NCI-H2171 (cell line): ENCODE data around the gene HOGA1.
"Not testable (repeated sequence)": the region's sequence is repeated elsewhere in the genome, so short reads cannot be mapped to it uniquely, and the experiment has no call there.

Experiments used
- DNase-seq: peaks from one replicate; lab custom pipeline; 2025; lab: John Stamatoyannopoulos, UW

HOGA1 gene

DNA sequence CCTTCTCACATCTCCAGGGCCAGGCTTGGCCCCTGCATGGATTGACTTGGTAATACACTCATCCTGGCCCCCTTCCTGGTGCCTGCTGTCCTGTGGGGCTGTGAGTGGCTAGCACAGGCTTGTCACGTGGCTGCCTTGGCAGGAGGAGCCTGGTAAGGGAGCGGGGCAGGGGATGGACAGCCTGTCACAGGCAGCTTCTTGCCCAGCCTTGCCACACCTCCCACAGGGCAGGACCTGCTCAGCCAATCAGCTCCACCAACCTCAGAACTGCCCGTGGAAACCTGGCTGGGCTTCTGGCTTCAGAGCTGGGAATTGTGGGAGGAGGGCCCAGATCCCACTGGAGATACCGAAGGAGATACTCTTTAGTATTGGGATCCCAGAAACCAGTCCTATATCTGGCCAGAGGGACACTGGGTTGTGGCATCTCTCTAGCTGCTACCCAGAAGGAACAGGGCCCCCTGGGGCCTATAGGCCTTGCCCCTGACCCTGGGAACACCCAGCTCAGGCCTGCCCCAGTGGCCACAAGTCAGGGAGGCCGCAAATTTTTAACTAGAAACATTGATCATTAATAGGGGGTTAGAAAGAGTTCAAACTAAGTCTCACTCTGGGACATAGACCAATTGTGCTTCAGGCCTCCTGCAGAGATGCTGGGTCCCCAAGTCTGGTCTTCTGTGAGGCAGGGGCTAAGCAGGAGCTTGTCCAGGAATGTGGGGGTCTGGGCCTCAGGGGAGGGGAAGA, at the start of gene HOGA1:
Gene HOGA1 (plus strand): TSS at position 330 of the 738 bp plus-strand sequence. CDS start 315 bp downstream, at position 645.
- no peak for DNase-seq

DNA sequence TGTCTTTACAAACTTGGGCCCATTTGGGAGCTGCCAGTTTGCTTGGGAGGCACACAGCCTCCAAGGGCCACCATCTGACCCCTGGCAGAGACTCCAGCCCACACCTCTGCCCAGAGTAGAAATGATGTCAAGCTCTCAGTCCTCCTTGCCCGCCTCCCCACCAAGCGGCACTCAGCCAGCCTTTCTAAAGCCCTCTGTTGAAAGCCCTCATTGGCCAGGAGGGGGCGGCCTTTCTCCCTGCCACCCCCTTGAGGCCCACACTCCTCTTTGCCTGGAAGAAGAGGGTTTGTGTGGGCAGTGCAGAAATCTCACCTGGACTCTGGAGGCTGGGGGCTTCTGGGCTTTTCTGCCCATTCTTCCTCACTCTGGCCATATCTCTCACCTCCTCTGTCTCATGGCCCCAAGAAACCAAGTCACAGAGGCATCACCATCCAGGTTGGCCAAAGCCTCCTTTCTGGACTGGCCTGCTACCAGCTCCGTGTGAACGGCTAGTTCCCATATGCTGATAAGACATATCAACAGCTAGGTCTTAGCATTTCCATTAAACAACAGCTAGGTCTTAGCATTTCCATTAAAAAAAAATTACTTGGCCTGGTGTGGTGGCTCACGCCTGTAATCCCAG, 49.3 kb upstream of the HOGA1 start:
- DNase-seq: no peak

DNA sequence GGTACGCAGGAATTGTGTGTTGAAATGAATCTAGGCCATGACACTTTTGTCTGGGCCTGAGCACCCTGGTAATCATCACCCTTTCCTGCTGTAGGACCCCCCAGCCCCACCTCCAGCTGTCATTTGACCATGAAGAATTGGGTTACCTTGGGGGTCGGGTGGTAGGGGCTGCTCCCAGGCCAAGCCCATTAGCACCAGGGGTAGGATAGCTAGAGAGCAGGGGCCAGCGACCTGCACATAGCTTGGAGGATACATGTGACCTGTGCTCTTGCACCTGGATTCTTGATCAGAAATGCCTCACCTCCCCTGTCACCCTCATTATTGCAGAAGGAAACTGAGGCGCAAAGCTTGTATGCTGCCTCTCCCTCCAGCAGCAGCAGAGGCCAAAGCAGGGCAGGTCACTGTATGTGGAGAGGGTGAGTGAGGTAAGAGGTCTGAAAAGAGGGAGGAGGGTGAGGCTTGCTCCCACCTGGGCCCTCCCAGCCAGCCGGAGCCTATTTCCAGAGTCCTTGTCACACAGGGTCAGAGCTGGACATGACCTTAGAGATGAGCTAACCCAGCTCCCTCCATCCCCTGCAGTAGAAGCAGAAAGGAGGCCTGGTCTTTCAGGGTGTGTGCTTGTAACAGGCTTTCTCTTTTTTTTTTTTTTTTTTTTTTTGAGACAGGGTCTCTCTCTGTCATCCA, 46.9 kb upstream of the HOGA1 start:
- DNase-seq: no peak

DNA sequence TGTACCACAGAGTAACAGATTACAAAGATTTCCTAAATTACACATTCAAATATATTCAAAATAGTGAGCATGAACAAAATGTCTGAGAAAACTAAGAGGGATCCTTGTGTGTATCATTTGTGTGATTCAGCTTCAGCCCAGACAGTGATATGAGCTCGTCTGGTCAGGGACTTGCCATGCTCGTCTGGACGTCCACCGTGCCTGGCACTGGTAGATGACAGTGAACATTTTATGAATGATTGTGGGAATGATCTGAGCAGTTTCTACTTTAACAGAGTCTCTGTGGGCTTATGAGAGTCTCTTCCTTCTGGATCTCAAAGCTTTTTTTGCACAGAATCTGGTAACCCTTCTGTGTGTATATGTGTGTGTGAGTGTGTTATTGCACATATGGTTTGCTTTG, 45.8 kb upstream of the HOGA1 start:
- no peak for DNase-seq

DNA sequence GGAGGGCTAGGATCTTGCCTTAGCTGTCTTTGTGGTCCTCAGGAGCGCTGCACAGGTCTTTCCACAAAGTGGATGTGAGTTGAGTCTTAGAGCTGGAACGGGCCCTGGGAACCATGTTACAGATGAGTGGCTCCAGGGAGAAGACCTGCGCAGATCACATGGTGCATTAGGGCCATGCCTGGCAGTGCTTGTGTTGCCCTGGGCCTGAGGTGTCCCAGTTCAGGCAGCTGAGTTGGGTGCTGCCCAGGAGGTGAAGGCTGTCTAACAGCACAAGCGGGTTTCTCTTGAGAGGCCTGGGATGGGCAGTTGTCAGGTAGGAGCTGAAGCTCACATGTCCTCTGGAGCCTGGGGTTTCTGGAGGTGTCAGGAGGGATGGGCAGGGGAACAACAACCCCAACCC, 45.4 kb upstream of the HOGA1 start:
- no peak for DNase-seq

DNA sequence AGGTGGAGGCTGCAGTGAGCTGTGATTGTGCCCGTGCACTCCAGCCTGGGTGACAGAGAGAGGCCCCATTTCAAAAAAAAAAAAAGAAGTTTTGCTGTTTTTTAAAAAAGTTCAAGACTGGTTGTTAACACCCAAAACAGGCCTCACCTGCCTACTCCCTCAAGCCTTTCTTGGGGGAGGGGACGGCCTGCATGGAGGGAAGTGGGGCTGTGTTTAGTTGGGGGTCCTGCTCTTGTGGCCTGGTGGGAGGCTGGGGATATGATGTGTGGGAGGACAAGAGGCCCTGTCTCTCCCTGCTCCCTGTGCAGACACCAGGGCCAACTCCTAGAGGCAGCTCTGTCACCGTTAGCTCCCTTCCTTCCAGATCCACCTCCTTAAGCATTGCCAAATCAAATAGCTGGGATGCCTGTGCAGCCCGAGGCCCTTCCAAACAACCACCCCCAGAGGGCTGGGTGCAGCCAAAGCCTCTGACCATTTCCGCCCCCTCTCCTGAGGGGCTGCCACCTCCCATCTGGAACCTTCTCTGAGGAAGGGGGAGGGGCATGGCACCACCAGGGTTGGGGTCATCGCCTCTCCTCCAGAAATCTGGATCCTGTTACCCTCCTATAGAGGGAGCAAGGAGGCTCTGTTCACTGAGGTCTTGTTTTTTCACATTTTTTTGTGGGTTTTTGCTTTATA, 44.5 kb upstream of the HOGA1 start:
- DNase-seq: no peak

DNA sequence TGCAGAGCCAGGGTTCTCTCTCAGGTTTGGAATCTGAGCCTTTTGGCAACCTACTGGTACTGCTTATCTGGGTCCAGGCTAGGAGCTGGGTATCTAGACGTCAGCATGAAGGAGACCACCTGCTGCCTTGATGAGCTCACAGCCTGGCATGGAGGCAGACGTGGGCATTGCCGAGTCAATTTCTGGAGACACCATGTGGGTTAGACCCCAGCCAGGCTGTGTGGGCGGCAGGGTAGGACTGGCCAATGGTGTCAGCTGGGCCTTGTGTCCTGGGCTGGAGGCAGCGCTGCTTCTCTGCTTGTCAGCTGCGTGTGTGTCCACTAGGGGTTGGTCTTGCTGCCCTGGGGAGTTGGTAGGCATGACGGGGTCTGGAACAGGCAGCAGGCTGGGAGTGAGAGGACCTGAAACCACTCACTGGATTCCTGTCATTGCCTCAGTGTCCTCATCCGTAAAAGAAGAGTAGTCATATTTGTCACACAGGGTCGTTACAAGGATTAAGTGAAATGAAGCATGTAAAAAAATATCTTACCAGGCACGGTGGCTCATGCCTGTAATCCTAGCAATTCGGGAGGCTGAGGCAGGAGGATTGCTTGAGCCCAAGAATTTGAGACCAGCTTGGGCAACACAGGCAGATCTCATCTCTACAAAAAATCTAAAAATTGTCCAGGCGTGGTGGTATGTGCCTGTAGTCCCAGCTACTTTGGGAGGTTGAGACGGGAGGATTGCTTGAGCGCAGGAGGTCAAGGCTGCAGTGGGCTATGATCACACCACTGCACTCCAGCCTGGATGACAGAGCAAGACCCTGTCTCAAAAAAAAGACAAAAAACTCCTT, 43.3 kb upstream of the HOGA1 start:
- no peak for DNase-seq

DNA sequence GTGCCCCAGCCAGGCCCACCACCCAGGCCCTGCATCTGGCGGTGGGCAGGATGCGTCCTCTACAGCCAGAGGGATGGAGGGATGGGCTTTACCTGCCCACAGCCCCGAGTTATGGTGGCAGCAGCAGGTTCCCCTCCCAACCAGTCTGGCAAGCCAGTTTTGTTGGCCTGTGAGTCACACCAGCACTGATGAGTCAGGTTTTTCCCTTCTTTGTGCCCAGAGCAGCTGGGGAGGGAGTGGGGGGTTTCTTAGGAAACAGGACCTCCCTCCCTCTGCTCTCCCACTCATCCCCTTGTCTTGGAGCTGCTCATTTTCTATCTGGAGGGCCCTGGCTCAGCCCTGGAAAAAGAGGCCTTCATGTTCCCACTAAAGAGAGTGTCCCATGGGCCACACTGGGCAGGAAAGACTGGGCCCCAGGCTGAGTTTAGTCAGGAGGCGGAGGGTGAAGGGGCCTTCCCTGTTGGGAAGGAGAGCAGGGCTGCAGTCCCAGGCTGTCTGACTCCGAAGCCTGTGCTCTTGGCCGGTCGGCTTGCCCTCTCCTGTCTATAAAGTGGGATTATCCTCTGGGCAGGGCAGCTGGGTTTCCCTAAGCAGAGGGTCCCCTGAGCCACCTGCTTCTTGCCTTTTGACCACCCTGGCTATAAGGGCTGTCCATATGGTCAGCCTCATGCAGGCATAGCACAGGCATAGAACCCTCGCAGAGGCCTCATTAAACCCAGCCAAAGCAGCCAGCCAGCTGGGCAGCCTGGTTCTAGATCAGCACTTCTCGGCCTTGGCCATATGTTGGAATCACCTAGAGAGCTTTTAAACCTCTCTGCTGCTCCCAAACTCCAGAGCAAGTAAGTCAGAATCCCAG, 41.8 kb upstream of the HOGA1 start:
- no peak for DNase-seq

DNA sequence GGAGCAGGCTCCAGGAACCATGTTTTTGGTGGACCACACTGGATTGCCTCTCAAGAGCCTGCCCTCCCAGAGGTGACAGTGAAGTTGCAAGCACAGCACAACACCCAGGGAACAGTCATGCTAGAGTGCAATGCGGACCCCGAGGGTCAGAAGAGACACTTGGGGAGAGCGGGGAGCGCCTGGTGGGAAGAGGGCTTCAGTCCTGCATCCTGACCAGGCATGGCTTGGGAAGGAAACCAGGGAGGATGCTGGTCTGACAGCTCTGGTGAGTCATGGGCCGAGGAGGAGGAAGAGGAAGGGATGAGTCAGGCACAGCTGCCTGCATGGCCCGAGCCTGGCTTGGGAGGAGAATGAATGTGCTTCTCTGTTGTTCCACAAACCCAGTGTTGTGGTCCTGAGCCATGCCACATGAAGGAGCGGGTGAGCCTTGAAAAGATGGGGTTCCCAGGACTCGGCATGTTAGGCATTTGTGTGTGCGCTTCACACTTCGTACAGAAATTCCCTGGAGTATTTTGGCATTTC, 41.1 kb upstream of the HOGA1 start:
- DNase-seq: no peak

DNA sequence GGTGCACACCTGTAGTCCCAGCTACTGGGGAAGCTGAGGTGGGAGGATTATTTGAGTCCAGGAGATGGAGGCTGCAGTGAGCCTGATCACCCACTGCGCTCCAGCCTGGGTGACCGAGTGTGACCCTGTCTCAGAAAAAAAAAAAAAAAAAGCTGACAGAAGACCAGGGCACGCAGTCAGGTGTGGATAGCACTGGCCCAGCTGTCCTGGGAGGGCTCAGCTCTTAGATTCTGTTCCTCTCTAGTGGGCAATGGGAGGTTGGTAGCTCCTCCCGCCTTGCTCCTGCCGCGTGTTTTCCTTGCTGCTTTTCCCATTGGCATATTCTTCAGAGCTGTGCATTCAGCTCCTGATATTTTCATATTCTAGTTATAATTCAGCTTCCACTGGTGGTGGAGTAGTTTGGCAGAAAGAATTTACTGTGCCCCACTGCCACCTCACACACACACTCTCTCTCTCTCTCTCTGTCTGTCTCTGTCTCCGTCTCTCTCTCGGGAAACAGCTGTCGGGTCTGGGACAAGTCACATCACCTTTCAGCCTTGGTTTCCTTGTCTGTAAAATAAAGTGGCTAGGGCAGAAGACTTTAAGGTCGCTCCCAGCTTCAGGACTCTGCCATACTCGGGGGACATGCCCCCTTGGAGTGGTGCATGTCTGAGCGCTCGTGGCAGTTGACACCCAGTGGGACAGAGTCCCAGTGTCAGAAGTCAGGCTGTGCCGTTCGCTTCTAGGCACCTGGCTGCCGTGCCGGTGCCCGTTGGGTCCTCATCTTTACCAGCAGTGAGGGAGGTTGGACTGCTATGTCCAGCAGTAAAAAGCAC, 37.5 kb upstream of the HOGA1 start:
- DNase-seq: no peak

DNA sequence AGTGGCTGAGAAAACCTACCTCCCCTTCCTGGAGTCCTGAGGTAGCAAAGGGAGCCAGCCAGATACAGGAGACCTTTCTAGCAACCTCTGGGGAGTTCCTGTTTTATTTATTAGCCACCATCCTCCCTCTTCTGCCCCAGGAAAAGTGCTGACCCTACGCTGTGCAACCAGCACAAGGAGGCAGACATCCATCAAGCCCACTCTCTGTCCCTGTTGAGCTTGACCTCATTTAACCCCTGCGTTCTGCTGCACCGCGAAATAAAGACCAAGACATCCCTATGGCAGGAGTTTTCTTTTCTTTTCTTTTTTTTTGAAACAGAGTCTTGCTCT, 37.0 kb upstream of the HOGA1 start:
- DNase-seq: no peak

DNA sequence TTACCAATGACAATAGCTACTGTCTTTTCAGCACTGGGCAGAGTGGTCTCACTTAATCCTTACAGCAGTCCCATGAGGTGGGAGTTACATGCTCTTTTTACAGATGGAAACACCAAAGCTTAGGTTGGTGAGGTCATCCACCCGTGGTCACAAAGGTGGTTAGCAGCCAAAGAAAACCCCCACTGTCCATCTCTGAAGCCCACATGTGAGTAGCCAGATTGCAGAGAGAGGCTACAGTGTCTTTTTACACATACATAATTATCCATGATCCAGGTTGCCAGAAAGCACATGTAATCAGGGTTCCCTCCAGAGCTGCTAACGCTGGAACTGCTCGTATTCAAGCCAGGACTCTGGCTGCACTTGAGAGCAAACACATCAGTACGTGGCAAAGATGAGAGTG, 36.2 kb upstream of the HOGA1 start:
- no peak for DNase-seq

DNA sequence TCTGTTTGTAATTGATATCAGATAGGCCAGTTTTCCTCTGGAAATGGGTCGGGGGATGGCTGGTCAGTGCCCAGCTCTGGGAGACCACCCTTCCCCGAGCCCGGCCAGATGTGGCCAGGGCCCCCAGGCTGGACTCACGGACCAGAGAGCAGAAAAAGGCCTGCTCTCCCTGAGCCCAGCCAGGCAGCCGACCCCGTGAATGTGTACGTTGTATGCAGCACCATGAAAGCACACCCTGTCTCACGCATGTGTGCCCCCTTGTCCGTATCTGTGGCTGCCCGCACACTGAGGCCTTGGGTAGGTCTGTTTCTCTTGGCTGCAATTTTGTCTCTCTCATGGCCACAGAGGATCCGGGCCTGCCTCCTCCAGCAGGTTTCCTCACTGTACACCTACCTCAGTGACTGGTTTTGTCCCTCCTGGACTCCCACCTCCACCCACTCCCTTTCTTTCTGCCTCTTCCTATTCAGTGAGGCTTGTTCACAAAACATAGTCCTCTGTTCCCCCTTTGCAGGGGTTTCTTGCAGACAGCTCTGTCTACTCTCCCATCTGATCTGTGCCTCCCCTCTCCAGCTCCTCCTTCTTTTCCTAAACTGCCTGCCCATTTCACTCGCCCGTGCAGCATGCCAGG, 35.2 kb upstream of the HOGA1 start:
- DNase-seq: no peak

DNA sequence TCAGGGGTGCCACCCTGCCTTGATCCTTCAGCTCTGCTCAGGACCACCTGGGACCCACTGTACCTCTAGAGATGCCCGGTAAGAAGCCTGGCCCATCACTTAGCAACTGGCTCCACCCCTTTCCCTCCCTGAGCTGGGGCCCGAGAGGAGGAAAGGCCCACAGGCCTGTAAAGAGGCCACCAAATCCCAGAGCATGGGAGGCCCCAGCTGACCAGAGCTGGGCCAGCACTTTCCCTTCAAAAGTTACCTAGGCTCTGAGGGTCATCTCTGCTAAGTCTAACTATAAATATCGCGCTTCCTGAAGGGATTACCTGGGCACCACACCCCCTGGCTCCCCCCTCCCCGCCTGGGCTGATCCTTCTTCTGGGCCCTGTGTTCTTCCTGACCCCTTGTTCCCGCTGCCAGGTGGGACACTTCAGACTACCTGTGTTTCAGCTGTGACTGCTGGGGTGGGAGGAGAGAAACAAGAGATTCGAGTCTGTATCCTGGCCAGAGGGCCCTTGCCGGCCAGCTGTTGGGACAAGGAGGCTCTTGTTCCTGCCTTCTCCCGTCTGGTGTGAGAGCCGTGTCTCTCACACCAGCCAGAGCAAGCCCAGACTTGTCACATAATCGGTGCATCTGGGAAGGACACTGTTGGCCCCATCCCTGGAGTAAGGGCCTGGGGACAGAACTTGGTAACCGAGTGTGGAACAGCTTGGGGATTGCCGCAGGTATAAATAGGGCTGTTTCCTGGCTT, 34.4 kb upstream of the HOGA1 start:
- no peak for DNase-seq

DNA sequence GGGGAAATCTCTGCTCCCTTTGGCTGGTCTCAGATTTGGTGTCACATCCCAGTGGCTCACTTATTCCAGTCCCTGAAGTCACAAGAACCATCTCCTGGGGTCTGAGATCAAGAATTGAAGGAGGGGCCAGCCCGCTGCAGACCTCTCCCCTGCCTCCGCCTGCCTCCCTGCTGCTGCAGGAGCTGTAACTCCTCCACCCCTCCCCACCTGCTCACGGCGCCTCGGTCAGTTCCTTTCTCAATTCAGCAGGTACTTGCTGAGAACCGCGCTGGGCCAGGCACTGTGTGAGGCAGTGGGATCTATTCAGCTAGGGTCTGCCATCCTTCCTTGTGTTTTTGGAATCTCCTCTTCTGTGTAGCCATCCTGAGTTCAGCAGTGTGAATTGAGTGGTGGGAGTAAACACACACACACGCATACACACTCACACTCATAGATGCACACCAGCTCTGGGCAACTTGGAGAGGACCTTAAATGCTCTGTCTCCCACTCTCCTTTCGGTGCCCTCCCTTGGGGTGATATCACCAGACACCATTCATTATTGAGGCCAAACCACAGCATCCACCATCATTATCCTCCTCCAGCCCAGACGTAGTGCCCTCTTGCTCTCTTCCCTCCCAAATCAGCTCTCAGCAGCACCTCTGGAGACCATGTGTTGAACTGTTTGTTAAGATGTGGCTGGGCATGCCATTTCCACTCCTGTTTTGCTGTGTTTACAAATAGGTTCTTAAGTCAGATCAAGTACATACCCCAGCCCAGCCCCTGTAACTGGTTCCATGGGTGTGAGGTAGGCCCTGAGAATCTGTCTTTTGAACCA, 33.6 kb upstream of the HOGA1 start:
- DNase-seq: no peak

DNA sequence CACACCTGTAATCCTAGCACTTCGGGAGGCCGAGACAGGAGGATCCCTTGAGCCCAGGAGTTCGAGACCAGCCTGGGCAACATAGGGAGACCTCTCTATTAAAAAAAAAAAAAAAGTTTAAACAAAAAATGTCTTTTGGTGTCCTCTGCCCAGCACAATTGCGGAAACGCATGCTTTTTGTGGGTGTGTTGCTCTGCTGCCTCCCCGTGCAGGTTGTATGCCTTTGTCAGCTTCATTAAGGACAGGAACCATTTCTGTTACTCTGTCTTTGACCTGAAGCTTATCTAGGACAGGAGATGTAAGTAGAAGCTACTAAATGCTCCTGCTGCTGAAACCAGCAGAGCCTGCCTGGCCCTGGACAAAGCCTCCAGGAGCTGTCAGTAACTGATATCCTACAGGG, 32.9 kb upstream of the HOGA1 start:
- no peak for DNase-seq

DNA sequence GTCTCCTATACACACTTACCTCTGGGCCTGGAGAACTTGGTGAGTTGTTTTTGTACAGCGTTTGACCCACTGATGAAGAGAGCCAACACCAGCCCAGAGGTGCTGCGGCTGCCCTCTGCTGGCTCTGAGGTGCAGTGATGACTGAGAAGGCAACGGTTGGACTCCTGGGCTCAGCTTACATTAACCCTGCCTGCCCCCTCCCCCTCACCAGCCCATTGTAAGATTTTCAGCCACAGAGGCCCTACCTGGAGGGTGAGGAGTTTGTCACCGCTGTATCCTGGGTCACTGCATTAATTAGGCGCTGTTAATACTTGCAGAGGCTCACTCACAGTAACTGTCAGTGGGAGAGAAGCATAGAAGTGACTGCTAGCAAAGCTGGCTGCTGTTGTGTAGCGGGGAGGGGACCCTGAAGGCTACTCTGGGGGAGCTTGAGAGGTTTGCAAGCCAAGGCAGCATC, 30.6 kb upstream of the HOGA1 start:
- no peak for DNase-seq

DNA sequence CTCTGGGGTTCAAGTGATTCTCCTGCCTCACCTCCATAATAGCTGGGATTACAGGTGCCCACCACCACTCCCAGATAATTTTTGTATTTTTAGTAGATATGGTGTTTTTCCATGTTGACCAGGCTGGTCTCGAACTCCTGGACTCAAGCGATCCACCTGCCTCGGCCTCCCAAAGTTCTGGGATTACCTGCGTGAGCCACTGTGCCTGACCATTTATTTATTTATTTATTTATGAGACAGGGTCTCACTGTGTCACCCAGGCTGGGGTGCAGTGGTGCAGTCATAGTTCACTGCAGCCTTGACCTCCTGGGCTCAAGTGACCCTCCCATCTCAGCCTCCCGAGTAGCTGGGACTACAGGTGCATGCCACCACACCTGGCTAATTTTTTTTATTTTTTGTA, 29.9 kb upstream of the HOGA1 start:
- DNase-seq: not testable (repeated sequence)
